WTC11 (cell line): ENCODE measurements around the gene TCL1B. TPM values are rescaled to one million over a fixed set of nuclear protein-coding genes. Genes with fewer than 3 reads are reported as not detected.

Experiments used
- ATAC-seq: fragments of 200-7000 bp; cut with Tn5 transposase; 2 replicates; pipeline ENCODE4 v1.10.0; 2021; ENCODE audit warnings: mild to moderate bottlenecking, moderate library complexity
- CTCF ChIA-PET: fragments of 300-600 bp; sonication (Branson Sonifier 250); formaldehyde crosslinking; loops from one replicate; lab custom pipeline; 2021; ENCODE audit warnings: antibody characterized with exemption; lab: Charles Lee
- POLR2A ChIA-PET: fragments of 350-600 bp; sonication (Branson Sonifier 250); formaldehyde crosslinking; loops from one replicate; lab custom pipeline; 2021; ENCODE audit warnings: antibody characterized with exemption; lab: Charles Lee
- DNase-seq: peaks from one replicate; pipeline ENCODE4 v3.0.0; 2021; ENCODE audit warnings: low spot score
- H3K27ac Mint-ChIP-seq: 2 replicates; pipeline ENCODE4 v1.8.0; 2021; ENCODE audit warnings: mixed read lengths
- H3K27me3 Mint-ChIP-seq: 2 replicates; pipeline ENCODE4 v1.8.0; 2021; ENCODE audit warnings: low read depth, mild to moderate bottlenecking, moderate library complexity, mixed read lengths
- H3K36me3 Mint-ChIP-seq: 2 replicates; pipeline ENCODE4 v1.8.0; 2021; ENCODE audit warnings: mixed read lengths
- H3K4me1 Mint-ChIP-seq: 2 replicates; pipeline ENCODE4 v1.8.0; 2022; ENCODE audit warnings: mixed read lengths
- H3K4me3 Mint-ChIP-seq: 2 replicates; pipeline ENCODE4 v1.8.0; 2021; ENCODE audit warnings: mild to moderate bottlenecking, moderate library complexity, mixed read lengths
- H3K9me3 Mint-ChIP-seq: 2 replicates; pipeline ENCODE4 v1.8.0; 2021; ENCODE audit warnings: mixed read lengths
- ATF1 ChIP-seq: sonication (generic); formaldehyde crosslinking; IDR thresholded peaks from 2 replicates; pipeline ENCODE4 v1.8.1; 2023; ENCODE audit warnings: mild to moderate bottlenecking, moderate library complexity, missing genetic modification reagents
- CREB1 ChIP-seq: sonication (generic); formaldehyde crosslinking; IDR thresholded peaks from 2 replicates; pipeline ENCODE4 v1.8.0; 2023; ENCODE audit warnings: mild to moderate bottlenecking, missing genetic modification reagents
- IRF2 ChIP-seq: sonication (generic); formaldehyde crosslinking; IDR thresholded peaks from 2 replicates; pipeline ENCODE4 v1.8.0; 2022; ENCODE audit warnings: low read depth, missing genetic modification reagents, borderline replicate concordance
- JAZF1 ChIP-seq: fragments of 250-450 bp; sonication (Bioruptor Pico); IDR thresholded peaks from 2 replicates; pipeline ENCODE4 v1.9.0; 2021; ENCODE audit warnings: moderate library complexity, mild to moderate bottlenecking, inconsistent platforms
- MXD4 ChIP-seq: fragments of 250-450 bp; sonication (Bioruptor Pico); IDR thresholded peaks from 2 replicates; pipeline ENCODE4 v1.8.0; 2021; ENCODE audit warnings: mild to moderate bottlenecking, moderate library complexity, borderline replicate concordance
- MYBL2 ChIP-seq: sonication (generic); formaldehyde crosslinking; IDR thresholded peaks from 2 replicates; pipeline ENCODE4 v1.8.1; 2023; ENCODE audit warnings: mild to moderate bottlenecking, moderate library complexity, missing genetic modification reagents
- NFE2L1 ChIP-seq: sonication (generic); formaldehyde crosslinking; IDR thresholded peaks from 2 replicates; pipeline ENCODE4 v1.8.1; 2023; ENCODE audit warnings: missing genetic modification reagents
- NR1H2 ChIP-seq: sonication (generic); formaldehyde crosslinking; IDR thresholded peaks from 2 replicates; pipeline ENCODE4 v1.9.0; 2021; ENCODE audit warnings: mild to moderate bottlenecking, moderate library complexity, missing genetic modification reagents
- ZNF121 ChIP-seq: sonication (generic); formaldehyde crosslinking; IDR thresholded peaks from 2 replicates; pipeline ENCODE4 v1.8.0; 2023; ENCODE audit warnings: missing genetic modification reagents
- ZNF219 ChIP-seq: sonication (generic); formaldehyde crosslinking; IDR thresholded peaks from 2 replicates; pipeline ENCODE4 v1.8.0; 2023; ENCODE audit warnings: missing genetic modification reagents, mild to moderate bottlenecking, borderline replicate concordance
- ZNF423 ChIP-seq: fragments of 250-450 bp; sonication (Bioruptor Pico); IDR thresholded peaks from 2 replicates; pipeline ENCODE4 v2.1.2; 2022; ENCODE audit warnings: mild to moderate bottlenecking, moderate library complexity
- total RNA-seq: library from RNA; stranded (reverse); gene quantifications from 3 replicates; pipeline ENCODE4 v1.2.3, GENCODE V29; 2021
- TF ChIP-seq, protein P1 (sequence below): sonication (generic); formaldehyde crosslinking; IDR thresholded peaks from 2 replicates; pipeline ENCODE4 v1.8.0; 2022; ENCODE audit warnings: mild to moderate bottlenecking, missing genetic modification reagents
- TF ChIP-seq, protein P2 (sequence below): sonication (generic); formaldehyde crosslinking; IDR thresholded peaks from 2 replicates; pipeline ENCODE4 v1.8.1; 2023; ENCODE audit warnings: mild to moderate bottlenecking, moderate library complexity, missing genetic modification reagents
- TF ChIP-seq, protein P3 (sequence below): sonication (generic); formaldehyde crosslinking; IDR thresholded peaks from 2 replicates; pipeline ENCODE4 v1.8.1; 2022; ENCODE audit warnings: low read depth, missing genetic modification reagents, borderline replicate concordance
- TF ChIP-seq, protein P4 (sequence below): sonication (generic); formaldehyde crosslinking; IDR thresholded peaks from 2 replicates; pipeline ENCODE4 v1.8.1; 2023; ENCODE audit warnings: mild to moderate bottlenecking, missing genetic modification reagents, moderate library complexity
- TF ChIP-seq, protein P5 (sequence below): fragments of 250-450 bp; sonication (Bioruptor Pico); IDR thresholded peaks from 2 replicates; pipeline ENCODE4 v1.9.0; 2021; ENCODE audit warnings: moderate library complexity, mild to moderate bottlenecking, inconsistent platforms, borderline replicate concordance
- TF ChIP-seq, protein P6 (sequence below): fragments of 250-450 bp; sonication (Bioruptor Pico); IDR thresholded peaks from 2 replicates; pipeline ENCODE4 v1.9.0; 2021; ENCODE audit warnings: mild to moderate bottlenecking
- TF ChIP-seq, protein P7 (sequence below): sonication (generic); formaldehyde crosslinking; IDR thresholded peaks from 2 replicates; pipeline ENCODE4 v1.8.1; 2023; ENCODE audit warnings: mild to moderate bottlenecking, missing genetic modification reagents, borderline replicate concordance
- TF ChIP-seq, protein P8 (sequence below): sonication (generic); formaldehyde crosslinking; IDR thresholded peaks from 2 replicates; pipeline ENCODE4 v1.8.1; 2022; ENCODE audit warnings: low read depth, mild to moderate bottlenecking, moderate library complexity, missing genetic modification reagents, borderline replicate concordance

TCL1B gene
- total RNA-seq, 1 experiment from 2014 or later = 5.7 TPM

DNA sequence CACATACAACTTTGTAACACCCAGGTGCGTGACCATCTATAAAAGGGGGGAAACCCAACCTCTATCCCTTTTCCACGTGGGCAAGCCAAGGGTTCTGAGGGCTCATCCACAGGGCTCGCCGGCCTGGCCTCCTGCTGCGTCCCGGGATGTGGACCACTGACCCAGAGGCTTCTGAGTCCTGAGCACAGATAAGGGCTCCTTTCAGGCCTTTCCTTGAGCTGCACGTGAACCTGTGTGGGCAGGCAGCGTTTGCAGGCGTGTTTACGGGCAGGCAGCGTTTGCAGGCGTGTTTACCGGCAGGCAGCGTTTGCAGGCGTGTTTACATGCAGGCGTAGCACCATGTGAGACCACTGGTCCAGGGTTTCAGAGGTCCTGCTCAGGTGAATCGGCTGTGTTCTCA, 23.9 kb downstream of the TCL1B start:
- no peaks in the 10 kb centered on the region for H3K36me3 Mint-ChIP-seq
- no peaks in the 10 kb centered on the region for H3K9me3 Mint-ChIP-seq
- DNase-seq = no peak
- peaks cover 79% of the 10 kb centered on the region for H3K27me3 Mint-ChIP-seq
- no peak overlapping the region for H3K4me3 Mint-ChIP-seq
- no peak for TF ChIP-seq IRF2 (CRISPR knock-in tag)
- no peak for TF ChIP-seq ZNF121 (CRISPR knock-in tag)
- TF ChIP-seq ATF1 = no peak
- TF ChIP-seq NR1H2 (CRISPR knock-in tag) = no peak
- TF ChIP-seq MXD4 (CRISPR knock-in tag) = no peak
- CTCF ChIA-PET = interaction anchor here (1.1 kb wide), 1 partner anchor 9 kb away, joined by 3 read pairs; no protein-coding TSS in a partner anchor
- H3K27ac Mint-ChIP-seq = no peak overlapping the region
- H3K4me1 Mint-ChIP-seq = peaks cover 26% of the 10 kb centered on the region
- POLR2A ChIA-PET = no interaction called here
- ATAC-seq = no peak

DNA sequence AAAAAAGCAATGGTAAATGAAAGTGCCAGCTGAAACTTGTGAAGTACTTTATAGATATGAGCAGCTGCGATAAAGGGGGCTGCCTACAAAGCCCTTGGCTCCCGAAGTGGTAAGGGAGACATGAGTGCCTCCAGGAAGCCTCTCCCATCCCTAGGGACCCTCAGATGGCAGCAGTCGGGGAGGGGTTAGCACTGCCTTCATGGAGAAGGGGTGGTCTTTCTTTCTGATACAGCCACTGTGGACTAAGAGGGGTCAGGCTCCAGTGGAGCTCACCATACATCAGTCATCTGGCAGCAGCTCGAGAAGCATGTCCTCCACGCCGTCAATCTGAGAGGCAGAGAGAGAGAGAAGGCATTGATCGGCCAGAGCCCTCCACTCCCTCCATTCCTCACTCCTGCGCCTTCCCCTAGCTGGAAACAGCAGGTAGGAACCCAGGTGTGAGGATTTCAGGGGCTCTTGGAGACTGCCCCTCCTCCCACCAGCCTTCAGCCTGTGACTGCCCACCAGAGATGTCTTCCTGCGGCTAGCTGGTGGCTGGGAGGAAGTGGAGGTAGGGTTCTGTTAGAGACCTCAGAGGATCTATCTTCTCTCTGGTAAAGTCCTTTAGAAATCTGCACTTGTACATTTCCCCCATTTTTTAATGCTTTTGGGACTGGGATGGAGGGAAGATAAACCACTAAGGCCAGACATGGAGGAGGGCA, 25.4 kb downstream of the TCL1B start:
- H3K4me3 Mint-ChIP-seq = no peak overlapping the region
- H3K27me3 Mint-ChIP-seq = peaks cover 71% of the 10 kb centered on the region
- H3K27ac Mint-ChIP-seq = no peak overlapping the region
- POLR2A ChIA-PET = no interaction called here
- DNase-seq (no peak), ATAC-seq (no peak)
- CTCF ChIA-PET = no interaction called here
- TF ChIP-seq, protein P1, sequence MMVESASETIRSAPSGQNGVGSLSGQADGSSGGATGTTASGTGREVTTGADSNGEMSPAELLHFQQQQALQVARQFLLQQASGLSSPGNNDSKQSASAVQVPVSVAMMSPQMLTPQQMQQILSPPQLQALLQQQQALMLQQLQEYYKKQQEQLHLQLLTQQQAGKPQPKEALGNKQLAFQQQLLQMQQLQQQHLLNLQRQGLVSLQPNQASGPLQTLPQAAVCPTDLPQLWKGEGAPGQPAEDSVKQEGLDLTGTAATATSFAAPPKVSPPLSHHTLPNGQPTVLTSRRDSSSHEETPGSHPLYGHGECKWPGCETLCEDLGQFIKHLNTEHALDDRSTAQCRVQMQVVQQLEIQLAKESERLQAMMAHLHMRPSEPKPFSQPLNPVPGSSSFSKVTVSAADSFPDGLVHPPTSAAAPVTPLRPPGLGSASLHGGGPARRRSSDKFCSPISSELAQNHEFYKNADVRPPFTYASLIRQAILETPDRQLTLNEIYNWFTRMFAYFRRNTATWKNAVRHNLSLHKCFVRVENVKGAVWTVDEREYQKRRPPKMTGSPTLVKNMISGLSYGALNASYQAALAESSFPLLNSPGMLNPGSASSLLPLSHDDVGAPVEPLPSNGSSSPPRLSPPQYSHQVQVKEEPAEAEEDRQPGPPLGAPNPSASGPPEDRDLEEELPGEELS (CRISPR knock-in tag) = no peak
- TF ChIP-seq, protein P2, sequence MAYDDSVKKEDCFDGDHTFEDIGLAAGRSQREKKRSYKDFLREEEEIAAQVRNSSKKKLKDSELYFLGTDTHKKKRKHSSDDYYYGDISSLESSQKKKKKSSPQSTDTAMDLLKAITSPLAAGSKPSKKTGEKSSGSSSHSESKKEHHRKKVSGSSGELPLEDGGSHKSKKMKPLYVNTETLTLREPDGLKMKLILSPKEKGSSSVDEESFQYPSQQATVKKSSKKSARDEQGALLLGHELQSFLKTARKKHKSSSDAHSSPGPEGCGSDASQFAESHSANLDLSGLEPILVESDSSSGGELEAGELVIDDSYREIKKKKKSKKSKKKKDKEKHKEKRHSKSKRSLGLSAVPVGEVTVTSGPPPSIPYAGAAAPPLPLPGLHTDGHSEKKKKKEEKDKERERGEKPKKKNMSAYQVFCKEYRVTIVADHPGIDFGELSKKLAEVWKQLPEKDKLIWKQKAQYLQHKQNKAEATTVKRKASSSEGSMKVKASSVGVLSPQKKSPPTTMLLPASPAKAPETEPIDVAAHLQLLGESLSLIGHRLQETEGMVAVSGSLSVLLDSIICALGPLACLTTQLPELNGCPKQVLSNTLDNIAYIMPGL = no peak
- TF ChIP-seq NFE2L1 (no peak), NR1H2 (CRISPR knock-in tag) (no peak)
- TF ChIP-seq, protein P3, sequence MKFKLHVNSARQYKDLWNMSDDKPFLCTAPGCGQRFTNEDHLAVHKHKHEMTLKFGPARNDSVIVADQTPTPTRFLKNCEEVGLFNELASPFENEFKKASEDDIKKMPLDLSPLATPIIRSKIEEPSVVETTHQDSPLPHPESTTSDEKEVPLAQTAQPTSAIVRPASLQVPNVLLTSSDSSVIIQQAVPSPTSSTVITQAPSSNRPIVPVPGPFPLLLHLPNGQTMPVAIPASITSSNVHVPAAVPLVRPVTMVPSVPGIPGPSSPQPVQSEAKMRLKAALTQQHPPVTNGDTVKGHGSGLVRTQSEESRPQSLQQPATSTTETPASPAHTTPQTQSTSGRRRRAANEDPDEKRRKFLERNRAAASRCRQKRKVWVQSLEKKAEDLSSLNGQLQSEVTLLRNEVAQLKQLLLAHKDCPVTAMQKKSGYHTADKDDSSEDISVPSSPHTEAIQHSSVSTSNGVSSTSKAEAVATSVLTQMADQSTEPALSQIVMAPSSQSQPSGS (CRISPR knock-in tag) = no peak
- H3K9me3 Mint-ChIP-seq = no peaks in the 10 kb centered on the region
- H3K4me1 Mint-ChIP-seq = peaks cover 26% of the 10 kb centered on the region
- H3K36me3 Mint-ChIP-seq = no peaks in the 10 kb centered on the region

DNA sequence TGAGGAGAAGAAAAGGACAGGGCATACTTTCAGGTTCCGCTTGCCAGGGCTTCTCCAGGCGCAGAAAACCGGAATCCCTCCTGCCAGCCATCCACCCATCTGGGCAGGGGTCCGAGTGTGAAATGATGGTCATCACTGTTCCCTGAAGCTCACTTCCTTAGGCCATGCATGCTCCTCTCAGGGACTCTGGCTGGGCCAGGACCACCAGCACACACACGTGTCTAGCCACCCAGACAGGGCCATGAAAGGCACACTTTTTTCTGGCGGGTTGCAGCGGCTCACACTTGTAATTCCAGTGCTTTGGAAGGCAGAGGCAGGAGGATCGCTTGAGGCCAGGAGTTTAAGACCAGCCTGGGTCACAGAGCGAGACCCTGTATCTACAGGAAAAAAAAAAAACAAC, 26.2 kb downstream of the TCL1B start:
- DNase-seq (no peak), ATAC-seq (no peak)
- H3K27ac Mint-ChIP-seq = no peak overlapping the region
- peaks cover 24% of the 10 kb centered on the region for H3K4me1 Mint-ChIP-seq
- no peaks in the 10 kb centered on the region for H3K36me3 Mint-ChIP-seq
- H3K27me3 Mint-ChIP-seq = peaks cover 63% of the 10 kb centered on the region
- POLR2A ChIA-PET = no interaction called here
- H3K4me3 Mint-ChIP-seq = no peak overlapping the region
- CTCF ChIA-PET = no interaction called here
- no peaks in the 10 kb centered on the region for H3K9me3 Mint-ChIP-seq
- TF ChIP-seq, protein P4, sequence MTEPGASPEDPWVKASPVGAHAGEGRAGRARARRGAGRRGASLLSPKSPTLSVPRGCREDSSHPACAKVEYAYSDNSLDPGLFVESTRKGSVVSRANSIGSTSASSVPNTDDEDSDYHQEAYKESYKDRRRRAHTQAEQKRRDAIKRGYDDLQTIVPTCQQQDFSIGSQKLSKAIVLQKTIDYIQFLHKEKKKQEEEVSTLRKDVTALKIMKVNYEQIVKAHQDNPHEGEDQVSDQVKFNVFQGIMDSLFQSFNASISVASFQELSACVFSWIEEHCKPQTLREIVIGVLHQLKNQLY (CRISPR knock-in tag) = no peak
- TF ChIP-seq, protein P5, sequence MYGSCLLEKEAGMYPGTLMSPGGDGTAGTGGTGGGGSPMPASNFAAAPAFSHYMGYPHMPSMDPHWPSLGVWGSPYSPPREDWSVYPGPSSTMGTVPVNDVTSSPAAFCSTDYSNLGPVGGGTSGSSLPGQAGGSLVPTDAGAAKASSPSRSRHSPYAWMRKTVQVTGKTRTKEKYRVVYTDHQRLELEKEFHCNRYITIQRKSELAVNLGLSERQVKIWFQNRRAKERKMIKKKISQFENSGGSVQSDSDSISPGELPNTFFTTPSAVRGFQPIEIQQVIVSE = no peak
- TF ChIP-seq, protein P6, sequence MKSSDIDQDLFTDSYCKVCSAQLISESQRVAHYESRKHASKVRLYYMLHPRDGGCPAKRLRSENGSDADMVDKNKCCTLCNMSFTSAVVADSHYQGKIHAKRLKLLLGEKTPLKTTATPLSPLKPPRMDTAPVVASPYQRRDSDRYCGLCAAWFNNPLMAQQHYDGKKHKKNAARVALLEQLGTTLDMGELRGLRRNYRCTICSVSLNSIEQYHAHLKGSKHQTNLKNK (CRISPR knock-in tag) = no peak
- TF ChIP-seq MYBL2 (no peak), JAZF1 (CRISPR knock-in tag) (no peak), ZNF219 (CRISPR knock-in tag) (no peak), CREB1 (CRISPR knock-in tag) (no peak), ZNF423 (CRISPR knock-in tag) (no peak)
- TF ChIP-seq, protein P7, sequence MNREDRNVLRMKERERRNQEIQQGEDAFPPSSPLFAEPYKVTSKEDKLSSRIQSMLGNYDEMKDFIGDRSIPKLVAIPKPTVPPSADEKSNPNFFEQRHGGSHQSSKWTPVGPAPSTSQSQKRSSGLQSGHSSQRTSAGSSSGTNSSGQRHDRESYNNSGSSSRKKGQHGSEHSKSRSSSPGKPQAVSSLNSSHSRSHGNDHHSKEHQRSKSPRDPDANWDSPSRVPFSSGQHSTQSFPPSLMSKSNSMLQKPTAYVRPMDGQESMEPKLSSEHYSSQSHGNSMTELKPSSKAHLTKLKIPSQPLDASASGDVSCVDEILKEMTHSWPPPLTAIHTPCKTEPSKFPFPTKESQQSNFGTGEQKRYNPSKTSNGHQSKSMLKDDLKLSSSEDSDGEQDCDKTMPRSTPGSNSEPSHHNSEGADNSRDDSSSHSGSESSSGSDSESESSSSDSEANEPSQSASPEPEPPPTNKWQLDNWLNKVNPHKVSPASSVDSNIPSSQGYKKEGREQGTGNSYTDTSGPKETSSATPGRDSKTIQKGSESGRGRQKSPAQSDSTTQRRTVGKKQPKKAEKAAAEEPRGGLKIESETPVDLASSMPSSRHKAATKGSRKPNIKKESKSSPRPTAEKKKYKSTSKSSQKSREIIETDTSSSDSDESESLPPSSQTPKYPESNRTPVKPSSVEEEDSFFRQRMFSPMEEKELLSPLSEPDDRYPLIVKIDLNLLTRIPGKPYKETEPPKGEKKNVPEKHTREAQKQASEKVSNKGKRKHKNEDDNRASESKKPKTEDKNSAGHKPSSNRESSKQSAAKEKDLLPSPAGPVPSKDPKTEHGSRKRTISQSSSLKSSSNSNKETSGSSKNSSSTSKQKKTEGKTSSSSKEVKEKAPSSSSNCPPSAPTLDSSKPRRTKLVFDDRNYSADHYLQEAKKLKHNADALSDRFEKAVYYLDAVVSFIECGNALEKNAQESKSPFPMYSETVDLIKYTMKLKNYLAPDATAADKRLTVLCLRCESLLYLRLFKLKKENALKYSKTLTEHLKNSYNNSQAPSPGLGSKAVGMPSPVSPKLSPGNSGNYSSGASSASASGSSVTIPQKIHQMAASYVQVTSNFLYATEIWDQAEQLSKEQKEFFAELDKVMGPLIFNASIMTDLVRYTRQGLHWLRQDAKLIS (CRISPR knock-in tag) = no peak
- TF ChIP-seq, protein P8, sequence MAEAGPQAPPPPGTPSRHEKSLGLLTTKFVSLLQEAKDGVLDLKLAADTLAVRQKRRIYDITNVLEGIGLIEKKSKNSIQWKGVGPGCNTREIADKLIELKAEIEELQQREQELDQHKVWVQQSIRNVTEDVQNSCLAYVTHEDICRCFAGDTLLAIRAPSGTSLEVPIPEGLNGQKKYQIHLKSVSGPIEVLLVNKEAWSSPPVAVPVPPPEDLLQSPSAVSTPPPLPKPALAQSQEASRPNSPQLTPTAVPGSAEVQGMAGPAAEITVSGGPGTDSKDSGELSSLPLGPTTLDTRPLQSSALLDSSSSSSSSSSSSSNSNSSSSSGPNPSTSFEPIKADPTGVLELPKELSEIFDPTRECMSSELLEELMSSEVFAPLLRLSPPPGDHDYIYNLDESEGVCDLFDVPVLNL (CRISPR knock-in tag) = no peak
